Mammary epithelial cell (primary cell): ENCODE measurements around the gene TOR2A.

Experiments
- CTCF ChIP-seq, 2 donors: IDR thresholded peaks in 1 of 2; conservative IDR thresholded peaks in 1 of 2; 2 replicates each; pipeline ENCODE4 v1.5.1; 2011 to 2012; ENCODE audit warnings: inconsistent platforms in 2 of 2, low read length in 2 of 2, mild to moderate bottlenecking in 2 of 2, control low read depth in 1 of 2, low read depth in 1 of 2; ENCODE audit not compliant: insufficient read depth in 1 of 2; ENCODE audit errors: extremely low read depth in 1 of 2
- EZH2 ChIP-seq: IDR thresholded peaks from 2 replicates; pipeline ENCODE4 v1.6.1; 2012; ENCODE audit warnings: low read length, inconsistent platforms, borderline replicate concordance

- TF ChIP-seq CTCF (conservative IDR thresholded peaks at IDR 0.05 in 1 of 2, IDR thresholded peaks at IDR 0.05 in 1 of 2; ENCODE audit: extremely low read depth in 1 of 2, insufficient read depth in 1 of 2, low read depth in 1 of 2, low read length in 2 of 2) (no peak), EZH2 (no peak)
Measured at GRCh38 chr9:127698386-127698785, 36.7 kb downstream of the TOR2A start.
